ENCODE measurements around the gene ZNF853.

Gene ZNF853

DNA sequence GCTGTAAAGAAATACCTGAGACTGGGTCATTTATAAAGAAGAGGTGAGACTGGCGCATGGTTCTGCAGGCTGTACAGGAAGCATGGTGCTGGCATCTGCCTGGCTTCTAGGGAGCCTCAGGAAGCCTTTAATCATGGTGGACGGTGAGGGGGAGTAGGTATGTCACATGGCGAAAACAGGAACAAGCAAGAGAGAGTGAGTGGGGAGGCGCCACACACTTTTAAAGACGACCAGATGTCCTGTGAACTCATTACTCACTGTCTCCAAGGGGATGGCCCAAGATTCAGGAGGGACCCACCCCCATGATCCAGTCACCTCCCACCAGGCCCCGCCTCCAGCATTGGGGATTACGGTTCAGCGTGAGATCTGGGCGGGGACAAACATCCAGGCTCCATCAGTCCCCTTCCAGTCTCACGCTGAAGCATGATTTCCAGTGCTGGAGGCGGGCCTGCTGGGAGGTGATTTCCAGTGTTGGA, 24.9 kb downstream of the ZNF853 start:
- no peak overlapping the region for H3K9ac ChIP-seq (ENCODE audit: insufficient read length, low read depth)
- 0 out of 2 replicates have a peak, but pooled peaks cover 4% of the 10 kb centered on the region for H3K9me3 ChIP-seq (ENCODE audit: insufficient read depth, low read length)
- no peak for TF ChIP-seq SUZ12 (IDR thresholded peaks at IDR 0.05; ENCODE audit: extremely low read depth, insufficient read depth, insufficient read length)
- no peak for TF ChIP-seq YY1 (IDR thresholded peaks at IDR 0.05; ENCODE audit: insufficient read depth, insufficient read length)
- no peak for TF ChIP-seq ZNF274 (IDR thresholded peaks at IDR 0.05; ENCODE audit: low read depth, low read length)
- DNase-seq (ENCODE audit: low read depth, low spot score), result no peak
- no peaks in the 10 kb centered on the region for H3K27me3 ChIP-seq (ENCODE audit: insufficient read depth, insufficient read length)
- H3K4me1 ChIP-seq (ENCODE audit: insufficient read depth, insufficient read length), result peaks cover 8% of the 10 kb centered on the region
- H3K36me3 ChIP-seq (ENCODE audit: insufficient read depth, insufficient read length, low read length), result peaks cover 68% of the 10 kb centered on the region
- H3K4me3 ChIP-seq (ENCODE audit: insufficient read length, low read depth), result no peak overlapping the region

DNA sequence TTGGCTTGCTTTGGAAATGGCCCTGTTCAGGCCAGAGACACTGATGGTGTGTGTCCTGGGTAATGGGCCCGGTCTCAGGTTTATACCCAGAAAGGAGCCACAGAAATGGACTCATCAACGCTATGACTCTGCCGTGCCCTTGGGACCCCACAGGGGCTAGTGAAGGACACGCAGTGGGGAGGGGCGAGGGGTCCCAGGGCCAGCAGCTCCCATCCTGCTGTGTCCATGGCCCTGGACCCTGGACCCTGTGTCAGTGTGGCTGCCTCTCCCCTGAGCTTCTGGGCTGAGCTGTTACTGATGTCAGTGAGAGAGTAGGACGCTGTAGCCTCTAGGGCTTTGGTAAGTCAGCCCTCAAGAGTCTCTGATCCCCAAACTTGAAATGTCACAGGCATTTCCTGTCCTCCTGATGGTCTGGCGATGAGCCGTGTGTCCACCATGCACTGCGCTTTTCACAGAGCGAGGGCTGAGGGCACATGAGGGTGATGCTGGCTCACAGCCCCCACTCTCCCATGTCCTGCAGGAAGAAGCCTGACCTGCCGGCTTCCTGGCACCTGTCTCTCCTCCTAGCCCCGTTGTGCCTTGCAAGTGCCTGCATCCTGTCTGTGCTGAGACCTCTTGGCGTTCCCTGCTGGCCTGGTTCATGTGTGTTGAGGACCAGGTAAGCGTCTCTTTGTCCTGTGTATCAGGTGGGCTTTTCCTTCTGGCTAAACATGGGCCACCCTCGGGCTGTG, 26.1 kb downstream of the ZNF853 start:
- DNase-seq (ENCODE audit: low read depth, low spot score), result no peak
- Histone ChIP-seq H3K9ac (ENCODE audit: insufficient read length, low read depth) (no peak overlapping the region), H3K4me1 (ENCODE audit: insufficient read depth, insufficient read length) (peaks cover 5% of the 10 kb centered on the region), H3K27me3 (ENCODE audit: insufficient read depth, insufficient read length) (no peaks in the 10 kb centered on the region), H3K36me3 (ENCODE audit: insufficient read depth, insufficient read length, low read length) (peaks cover 74% of the 10 kb centered on the region), H3K9me3 (ENCODE audit: insufficient read depth, low read length) (0 out of 2 replicates have a peak, but pooled peaks cover 4% of the 10 kb centered on the region), H3K4me3 (ENCODE audit: insufficient read length, low read depth) (no peak overlapping the region)
- TF ChIP-seq SUZ12 (IDR thresholded peaks at IDR 0.05; ENCODE audit: extremely low read depth, insufficient read depth, insufficient read length), result no peak
- TF ChIP-seq ZNF274 (IDR thresholded peaks at IDR 0.05; ENCODE audit: low read depth, low read length), result no peak
- no peak for TF ChIP-seq YY1 (IDR thresholded peaks at IDR 0.05; ENCODE audit: insufficient read depth, insufficient read length)

DNA sequence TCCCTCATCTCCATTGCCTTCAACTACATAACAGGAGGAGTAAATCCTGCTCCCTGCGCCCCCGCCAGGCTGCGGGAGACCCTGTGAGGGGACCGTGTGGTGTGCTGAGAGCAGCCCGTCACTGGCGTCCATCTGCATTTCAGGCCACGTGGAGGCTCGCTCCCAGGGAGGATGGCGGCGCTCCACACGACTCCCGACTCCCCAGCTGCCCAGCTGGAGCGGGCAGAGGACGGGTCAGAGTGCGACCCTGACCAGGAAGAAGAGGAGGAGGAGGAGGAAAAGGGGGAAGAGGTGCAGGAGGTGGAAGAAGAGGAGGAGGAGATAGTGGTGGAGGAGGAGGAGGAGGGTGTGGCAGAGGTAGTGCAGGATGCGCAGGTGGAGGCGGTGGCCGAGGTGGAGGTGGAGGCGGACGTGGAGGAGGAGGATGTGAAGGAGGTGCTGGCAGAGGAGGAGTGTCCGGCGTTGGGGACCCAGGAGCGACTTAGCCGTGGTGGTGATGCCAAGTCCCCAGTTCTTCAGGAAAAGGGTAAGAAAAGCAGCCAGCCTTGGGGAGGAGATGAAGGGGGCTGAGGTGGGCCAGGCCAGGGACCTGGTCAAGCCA, 26.9 kb downstream of the ZNF853 start:
- peaks cover 4% of the 10 kb centered on the region for H3K4me1 ChIP-seq (ENCODE audit: insufficient read depth, insufficient read length)

GRCh38 chr7:6642861-6643640, 27.6 kb downstream of the ZNF853 start:
- Histone ChIP-seq H3K9me3 (ENCODE audit: insufficient read depth, low read length) (0 out of 2 replicates have a peak, but pooled peaks cover 4% of the 10 kb centered on the region), H3K4me1 (ENCODE audit: insufficient read depth, insufficient read length) (peaks cover 4% of the 10 kb centered on the region), H3K4me3 (ENCODE audit: insufficient read length, low read depth) (no peak overlapping the region), H3K27me3 (ENCODE audit: insufficient read depth, insufficient read length) (no peaks in the 10 kb centered on the region), H3K9ac (ENCODE audit: insufficient read length, low read depth) (no peak overlapping the region), H3K36me3 (ENCODE audit: insufficient read depth, insufficient read length, low read length) (peaks cover 90% of the 10 kb centered on the region)
- no peak for TF ChIP-seq SUZ12 (IDR thresholded peaks at IDR 0.05; ENCODE audit: extremely low read depth, insufficient read depth, insufficient read length)
- TF ChIP-seq ZNF274 (IDR thresholded peaks at IDR 0.05; ENCODE audit: low read depth, low read length), result no peak
- no peak for TF ChIP-seq YY1 (IDR thresholded peaks at IDR 0.05; ENCODE audit: insufficient read depth, insufficient read length)
- no peak for DNase-seq (ENCODE audit: low read depth, low spot score)

More for the DNA sequence above, 26.9 kb downstream of the ZNF853 start:
- Histone ChIP-seq H3K9ac (ENCODE audit: insufficient read length, low read depth) (no peak overlapping the region), H3K9me3 (ENCODE audit: insufficient read depth, low read length) (0 out of 2 replicates have a peak, but pooled peaks cover 4% of the 10 kb centered on the region), H3K4me3 (ENCODE audit: insufficient read length, low read depth) (no peak overlapping the region), H3K36me3 (ENCODE audit: insufficient read depth, insufficient read length, low read length) (peaks cover 82% of the 10 kb centered on the region), H3K27me3 (ENCODE audit: insufficient read depth, insufficient read length) (no peaks in the 10 kb centered on the region)
- DNase-seq (ENCODE audit: low read depth, low spot score), result no peak
- TF ChIP-seq YY1 (IDR thresholded peaks at IDR 0.05; ENCODE audit: insufficient read depth, insufficient read length) (no peak), SUZ12 (IDR thresholded peaks at IDR 0.05; ENCODE audit: extremely low read depth, insufficient read depth, insufficient read length) (no peak), ZNF274 (IDR thresholded peaks at IDR 0.05; ENCODE audit: low read depth, low read length) (no peak)

DNA sequence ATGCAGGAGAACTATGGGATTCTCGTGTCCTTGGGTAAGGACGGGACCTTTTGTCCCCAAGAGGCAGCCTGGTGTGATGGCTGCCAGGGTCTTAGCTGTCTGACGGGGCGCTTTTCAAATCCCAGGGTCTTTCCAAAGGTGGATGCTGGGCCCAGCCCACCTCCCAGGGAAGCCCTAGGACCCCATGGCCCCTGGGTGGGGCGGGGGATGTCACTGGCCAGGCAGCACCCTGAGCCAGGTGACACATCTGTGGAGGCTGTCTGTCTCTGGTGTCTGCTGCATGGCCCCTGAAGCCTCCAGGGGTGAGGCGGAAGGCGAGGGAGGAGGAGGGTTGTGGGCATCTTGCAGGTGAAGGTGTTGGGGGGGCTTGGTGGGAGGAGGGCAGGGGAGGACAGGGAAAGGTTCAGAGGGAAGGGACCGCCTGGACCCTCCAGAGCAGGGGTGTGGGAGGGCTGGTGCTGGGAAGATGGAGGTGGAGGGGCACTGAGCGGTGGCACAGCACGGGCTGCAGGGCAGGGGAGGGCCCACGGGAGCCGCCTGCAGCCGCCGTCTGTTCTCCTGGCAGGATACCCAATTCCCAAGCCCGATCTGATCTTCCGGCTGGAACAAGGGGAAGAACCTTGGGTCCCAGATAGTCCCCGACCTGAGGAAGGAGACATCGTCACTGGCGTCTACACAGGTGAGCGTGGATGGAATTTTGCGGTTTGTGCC, 28.7 kb downstream of the ZNF853 start:
- H3K9ac ChIP-seq (ENCODE audit: insufficient read length, low read depth), result no peak overlapping the region
- no peak for DNase-seq (ENCODE audit: low read depth, low spot score)
- H3K36me3 ChIP-seq (ENCODE audit: insufficient read depth, insufficient read length, low read length), result peaks cover 93% of the 10 kb centered on the region
- no peak overlapping the region for H3K4me3 ChIP-seq (ENCODE audit: insufficient read length, low read depth)
- H3K9me3 ChIP-seq (ENCODE audit: insufficient read depth, low read length), result 0 out of 2 replicates have a peak, but pooled peaks cover 4% of the 10 kb centered on the region
- H3K27me3 ChIP-seq (ENCODE audit: insufficient read depth, insufficient read length), result no peaks in the 10 kb centered on the region
- H3K4me1 ChIP-seq (ENCODE audit: insufficient read depth, insufficient read length), result peaks cover 4% of the 10 kb centered on the region
- TF ChIP-seq SUZ12 (IDR thresholded peaks at IDR 0.05; ENCODE audit: extremely low read depth, insufficient read depth, insufficient read length), result no peak
- TF ChIP-seq YY1 (IDR thresholded peaks at IDR 0.05; ENCODE audit: insufficient read depth, insufficient read length), result no peak
- no peak for TF ChIP-seq ZNF274 (IDR thresholded peaks at IDR 0.05; ENCODE audit: low read depth, low read length)

DNA sequence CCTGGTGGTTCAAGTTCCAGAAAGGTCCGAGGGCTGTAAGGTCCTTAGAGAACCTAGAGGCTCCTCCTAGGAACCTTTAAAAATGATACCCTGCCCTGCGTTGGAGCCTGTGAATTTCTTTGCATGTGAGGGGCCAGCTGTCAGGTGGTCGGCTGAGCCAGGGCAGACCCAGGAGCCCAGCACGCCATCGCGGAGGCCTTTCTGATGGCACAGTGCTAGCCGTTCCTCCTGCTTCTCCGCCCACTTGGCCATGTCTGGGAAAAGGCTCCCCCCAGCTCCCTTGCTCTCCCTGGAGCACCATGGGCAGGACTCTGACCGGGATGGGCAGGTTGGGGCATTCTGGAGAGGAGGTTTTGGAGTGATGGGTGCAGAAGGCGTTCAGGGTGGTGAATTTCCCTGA, 29.3 kb downstream of the ZNF853 start:
- peaks cover 4% of the 10 kb centered on the region for H3K4me1 ChIP-seq (ENCODE audit: insufficient read depth, insufficient read length)
- no peaks in the 10 kb centered on the region for H3K27me3 ChIP-seq (ENCODE audit: insufficient read depth, insufficient read length)
- no peak for DNase-seq (ENCODE audit: low read depth, low spot score)
- H3K9me3 ChIP-seq (ENCODE audit: insufficient read depth, low read length), result 0 out of 2 replicates have a peak, but pooled peaks cover 3% of the 10 kb centered on the region
- H3K36me3 ChIP-seq (ENCODE audit: insufficient read depth, insufficient read length, low read length), result peaks cover 91% of the 10 kb centered on the region
- H3K4me3 ChIP-seq (ENCODE audit: insufficient read length, low read depth), result no peak overlapping the region
- no peak for TF ChIP-seq YY1 (IDR thresholded peaks at IDR 0.05; ENCODE audit: insufficient read depth, insufficient read length)
- TF ChIP-seq SUZ12 (IDR thresholded peaks at IDR 0.05; ENCODE audit: extremely low read depth, insufficient read depth, insufficient read length), result no peak
- no peak for TF ChIP-seq ZNF274 (IDR thresholded peaks at IDR 0.05; ENCODE audit: low read depth, low read length)
- H3K9ac ChIP-seq (ENCODE audit: insufficient read length, low read depth), result no peak overlapping the region

Measured in NT2/D1 (cell line).